ENCODE measurements around the gene TBC1D2B. TPM values are rescaled to one million over a fixed set of nuclear protein-coding genes. Genes with fewer than 3 reads are reported as not detected.

The TBC1D2B gene
- total RNA-seq, 2 donors from 2014 or later: 35.6 to 42.3 TPM

- DNase-seq: peak in 1 of 4 donors; percentile 39
- ATAC-seq: no peak
- intact Hi-C loops (cut with DNase I): no loop called here
- TF ChIP-seq POLR2A (IDR thresholded peaks at IDR 0.05) (no peak), CTCF (IDR thresholded peaks at IDR 0.05) (no peak)
- H3K36me3 ChIP-seq (replicated peaks in 1 of 2; ENCODE audit: insufficient read depth in 1 of 2, low read depth in 2 of 2): no peaks in the 10 kb centered on the region
- no peak overlapping the region for H3K4me3 ChIP-seq
- peaks cover 66% of the 10 kb centered on the region for H3K4me1 ChIP-seq
- H3K27me3 ChIP-seq: no peaks in the 10 kb centered on the region
- no peaks in the 10 kb centered on the region for H3K9me3 ChIP-seq
- 57 to 67% methylated on average over 11 of the region's 11 CpGs for WGBS, 2 donors
- peak overlapping the region; percentile 61 to 74 (median 72) for H3K27ac ChIP-seq
Observed at GRCh38 chr15:78018946-78019644, 58.4 kb downstream of the TBC1D2B start.

GRCh38 chr15:78018445-78018844 lies 59.1 kb downstream of the TBC1D2B start:
- Histone ChIP-seq H3K9me3 (no peaks in the 10 kb centered on the region), H3K4me1 (peaks cover 68% of the 10 kb centered on the region), H3K36me3 (replicated peaks in 1 of 2; ENCODE audit: insufficient read depth in 1 of 2, low read depth in 2 of 2) (no peaks in the 10 kb centered on the region), H3K27me3 (no peaks in the 10 kb centered on the region), H3K27ac (peak overlapping the region; percentile 61 to 74 (median 72)), H3K4me3 (no peak overlapping the region)
- WGBS, 2 donors: 35 to 37% methylated on average over 4 of the region's 4 CpGs
- no peak for TF ChIP-seq CTCF (IDR thresholded peaks at IDR 0.05)
- TF ChIP-seq POLR2A (IDR thresholded peaks at IDR 0.05): no peak
- peak; percentile 59 to 71 (median 64) for DNase-seq
- peak; percentile 86 for ATAC-seq
- intact Hi-C loops (cut with DNase I): no loop called here

- TF ChIP-seq POLR2A (IDR thresholded peaks at IDR 0.05): no peak
- no peak for TF ChIP-seq CTCF (IDR thresholded peaks at IDR 0.05)
- DNase-seq (peak; percentile 68 to 80 (median 71)), ATAC-seq (no peak)
- Histone ChIP-seq H3K36me3 (replicated peaks in 1 of 2; ENCODE audit: insufficient read depth in 1 of 2, low read depth in 2 of 2) (no peaks in the 10 kb centered on the region), H3K4me3 (no peak overlapping the region), H3K27ac (peak overlapping the region in 2 of 4 donors; percentile 22 to 24), H3K27me3 (no peaks in the 10 kb centered on the region), H3K4me1 (peaks cover 82% of the 10 kb centered on the region), H3K9me3 (no peaks in the 10 kb centered on the region)
- 0 to 11% methylated on average over 1 of the region's 1 CpG for WGBS, 2 donors
- intact Hi-C loops (cut with DNase I): no loop called here
Observed at GRCh38 chr15:78016860-78017259, 60.7 kb downstream of the TBC1D2B start.

- H3K4me1 ChIP-seq: peaks cover 96% of the 10 kb centered on the region
- H3K4me3 ChIP-seq: no peak overlapping the region
- H3K27ac ChIP-seq: peak overlapping the region; percentile 86 to 95 (median 94)
- H3K36me3 ChIP-seq (replicated peaks in 1 of 2; ENCODE audit: insufficient read depth in 1 of 2, low read depth in 2 of 2): no peaks in the 10 kb centered on the region
- H3K27me3 ChIP-seq: no peaks in the 10 kb centered on the region
- 17 to 49% methylated on average over 8 of the region's 8 CpGs for WGBS, 2 donors
- intact Hi-C loops (cut with DNase I): no loop called here
- TF ChIP-seq POLR2A (IDR thresholded peaks at IDR 0.05) (peak in 2 of 3 donors; percentile 69 to 75), CTCF (IDR thresholded peaks at IDR 0.05) (no peak)
- ATAC-seq: peak; percentile 84
- H3K9me3 ChIP-seq: no peaks in the 10 kb centered on the region
- peak; percentile 92 to 98 (median 96) for DNase-seq
Observed at GRCh38 chr15:78012643-78013077, 64.9 kb downstream of the TBC1D2B start.

GRCh38 chr15:78010067-78010466 lies 67.4 kb downstream of the TBC1D2B start:
- peaks cover 97% of the 10 kb centered on the region for H3K4me1 ChIP-seq
- H3K27me3 ChIP-seq: no peaks in the 10 kb centered on the region
- intact Hi-C loops (cut with DNase I): no loop called here
- WGBS, 2 donors: 67 to 70% methylated on average over 4 of the region's 4 CpGs
- no peak overlapping the region for H3K4me3 ChIP-seq
- TF ChIP-seq CTCF (IDR thresholded peaks at IDR 0.05) (no peak), POLR2A (IDR thresholded peaks at IDR 0.05) (no peak)
- ATAC-seq (no peak), DNase-seq (no peak)
- peak overlapping the region in 3 of 4 donors; percentile 86 to 95 (median 94) for H3K27ac ChIP-seq
- H3K9me3 ChIP-seq: no peaks in the 10 kb centered on the region
- H3K36me3 ChIP-seq (replicated peaks in 1 of 2; ENCODE audit: insufficient read depth in 1 of 2, low read depth in 2 of 2): no peaks in the 10 kb centered on the region

All from body of pancreas (tissue), 4 donors.